ENCODE results near the gene MID1. TPM values are rescaled to one million over a fixed set of nuclear protein-coding genes. Genes with fewer than 3 reads are reported as not detected.
A peak's percentile ranks its signal among the peaks of the same experiment; 100 is the strongest.

Gene MID1
- total and polyA plus RNA-seq, 2 experiments from 2014 or later, result 34.6 to 63.9 TPM

- DNase-seq (ENCODE audit: low read depth in 1 of 2, low spot score in 1 of 2), result peak in 1 of 2 donors; percentile 53
- Histone ChIP-seq H3K27ac (no peak overlapping the region), H3K4me3 (no peak overlapping the region), H3K27me3 (no peaks in the 10 kb centered on the region), H3K36me3 (peaks cover 2% of the 10 kb centered on the region), H3K9me3 (ENCODE audit: low read depth) (no peaks in the 10 kb centered on the region), H3K4me1 (ENCODE audit: low read depth) (no peaks in the 10 kb centered on the region)
- TF ChIP-seq CTCF (IDR thresholded peaks at IDR 0.05; ENCODE audit: low read depth, low read length), result no peak
Measured at GRCh38 chrX:10519761-10520160, 100.6 kb downstream of the MID1 start.

- Histone ChIP-seq H3K36me3 (peaks cover 2% of the 10 kb centered on the region), H3K27ac (no peak overlapping the region), H3K4me3 (no peak overlapping the region), H3K4me1 (ENCODE audit: low read depth) (no peaks in the 10 kb centered on the region), H3K9me3 (ENCODE audit: low read depth) (no peaks in the 10 kb centered on the region), H3K27me3 (no peaks in the 10 kb centered on the region)
- TF ChIP-seq CTCF (IDR thresholded peaks at IDR 0.05; ENCODE audit: low read depth, low read length), result no peak
- peak in 1 of 2 donors; percentile 22 for DNase-seq (ENCODE audit: low read depth in 1 of 2, low spot score in 1 of 2)
Measured at GRCh38 chrX:10519278-10519677, 101.1 kb downstream of the MID1 start.

- Histone ChIP-seq H3K9me3 (ENCODE audit: low read depth) (no peaks in the 10 kb centered on the region), H3K4me1 (ENCODE audit: low read depth) (no peaks in the 10 kb centered on the region), H3K27ac (no peak overlapping the region), H3K36me3 (peaks cover 2% of the 10 kb centered on the region), H3K4me3 (no peak overlapping the region), H3K27me3 (no peaks in the 10 kb centered on the region)
- DNase-seq (ENCODE audit: low read depth in 1 of 2, low spot score in 1 of 2), result no peak
- TF ChIP-seq CTCF (IDR thresholded peaks at IDR 0.05; ENCODE audit: low read depth, low read length), result no peak
Measured at GRCh38 chrX:10518073-10518472, 102.3 kb downstream of the MID1 start.

GRCh38 chrX:10516781-10517322 lies 103.5 kb downstream of the MID1 start:
- no peak for DNase-seq (ENCODE audit: low read depth in 1 of 2, low spot score in 1 of 2)
- Histone ChIP-seq H3K36me3 (peaks cover 2% of the 10 kb centered on the region), H3K4me1 (ENCODE audit: low read depth) (no peaks in the 10 kb centered on the region), H3K27me3 (no peaks in the 10 kb centered on the region), H3K4me3 (no peak overlapping the region), H3K9me3 (ENCODE audit: low read depth) (no peaks in the 10 kb centered on the region), H3K27ac (no peak overlapping the region)
- TF ChIP-seq CTCF (IDR thresholded peaks at IDR 0.05; ENCODE audit: low read depth, low read length), result no peak

- Histone ChIP-seq H3K27ac (no peak overlapping the region), H3K36me3 (peaks cover 2% of the 10 kb centered on the region), H3K9me3 (ENCODE audit: low read depth) (no peaks in the 10 kb centered on the region), H3K27me3 (no peaks in the 10 kb centered on the region), H3K4me3 (no peak overlapping the region), H3K4me1 (ENCODE audit: low read depth) (no peaks in the 10 kb centered on the region)
- TF ChIP-seq CTCF (IDR thresholded peaks at IDR 0.05; ENCODE audit: low read depth, low read length), result no peak
- DNase-seq (ENCODE audit: low read depth in 1 of 2, low spot score in 1 of 2), result peak in 1 of 2 donors; percentile 48
Measured at GRCh38 chrX:10514891-10515290, 105.5 kb downstream of the MID1 start.

Measured in cardiac muscle cell (in vitro differentiated cells and primary cell).